Tibial nerve (tissue), 4 donors: ENCODE data around the gene CHST12.

Source experiments
- CTCF ChIP-seq, 5 experiments: fragments of 200-600 bp in 3 of 5; fragments of 450-650 bp in 2 of 5; sonication (generic) in 3 of 5; IDR thresholded peaks; one replicate each; pipeline ENCODE4 v1.5.1; 2016 to 2019; ENCODE audit warnings: antibody characterized with exemption in 5 of 5, mild to moderate bottlenecking in 3 of 5, moderate library complexity in 2 of 5
- EP300 ChIP-seq, 2 donors: sonication (generic); formaldehyde crosslinking; IDR thresholded peaks; one replicate each; pipeline ENCODE4 v1.6.1; 2017; ENCODE audit warnings: antibody characterized with exemption in 2 of 2, mild to moderate bottlenecking in 1 of 2

GRCh38 chr7:2493205-2494164, 90.1 kb downstream of the CHST12 start:
- TF ChIP-seq CTCF (IDR thresholded peaks at IDR 0.05), result no peak
- no peak for TF ChIP-seq EP300 (IDR thresholded peaks at IDR 0.05)
